Heart left ventricle (tissue), 16 donors: Measurements from ENCODE around the gene XRCC3. TPM values are rescaled to one million over a fixed set of nuclear protein-coding genes. Genes with fewer than 3 reads are reported as not detected.

Experiments
- ATAC-seq, 4 donors: fragments of 200-7000 bp; cut with Tn5 transposase; one replicate each; pipeline ENCODE4 v1.9.1; 2020 to 2022; ENCODE audit warnings: moderate library complexity in 4 of 4, mild to moderate bottlenecking in 3 of 4, moderate number of reproducible peaks in 1 of 4
- DNase-seq, 5 donors: peaks; one replicate each; pipeline ENCODE4 v3.0.0-alpha.2; 2020
- H3K27ac ChIP-seq, 12 donors: fragments of 200-600 bp; sonication (generic) in 4 of 12; one replicate each; pipeline versions ENCODE4 v1.5.0 to v1.8.0; 2016 to 2022; ENCODE audit warnings: mild to moderate bottlenecking in 2 of 12
- H3K27me3 ChIP-seq, 9 donors: fragments of 200-600 bp; sonication (generic) in 2 of 9; one replicate each; pipeline versions ENCODE4 v1.5.1 to v1.8.0; 2016 to 2022; ENCODE audit warnings: mild to moderate bottlenecking in 3 of 9
- H3K36me3 ChIP-seq, 9 donors: fragments of 200-600 bp; sonication (generic) in 2 of 9; one replicate each; pipeline versions ENCODE4 v1.5.0 to v1.8.0; 2018 to 2022; ENCODE audit warnings: mild to moderate bottlenecking in 2 of 9
- H3K4me1 ChIP-seq, 12 donors: fragments of 200-600 bp; sonication (generic) in 4 of 12; one replicate each; pipeline versions ENCODE4 v1.5.0 to v1.8.0; 2016 to 2022; ENCODE audit warnings: mild to moderate bottlenecking in 3 of 12
- H3K4me3 ChIP-seq, 12 donors: fragments of 200-600 bp; sonication (generic) in 4 of 12; one replicate each; pipeline versions ENCODE4 v1.5.0 to v1.8.0; 2017 to 2022; ENCODE audit warnings: mild to moderate bottlenecking in 9 of 12, moderate library complexity in 4 of 12
- H3K9me3 ChIP-seq, 12 donors: fragments of 200-600 bp; sonication (generic) in 4 of 12; one replicate each; pipeline versions ENCODE4 v1.5.0 to v1.8.0; 2016 to 2022; ENCODE audit warnings: mild to moderate bottlenecking in 1 of 12
- POLR2A ChIP-seq, 2 donors: fragments of 450-650 bp; IDR thresholded peaks; one replicate each; pipeline ENCODE4 v1.6.1; 2017; ENCODE audit warnings: antibody characterized with exemption in 2 of 2, mild to moderate bottlenecking in 2 of 2, moderate library complexity in 2 of 2
- WGBS, 4 donors: extraction: QIAGEN DNeasy Blood & Tissue Kit in 2 of 4; methylation state at CpG; one replicate each; pipeline versions ENCODE4 v1.1.5 to v1.1.7; 2013 to 2018; 5-methylcytosine and 5-hydroxymethylcytosine counted together
- intact Hi-C, 10 donors: fragments of 100-400 bp; cut with DNase I; formaldehyde crosslinking; loops; one replicate each; pipeline versions ENCODE4 v1.11.1 to v1.14.2; 2022
- polyA plus RNA-seq, 2 donors: library from polyadenylated mRNA; stranded (reverse); fragments of 200-250 nt; gene quantifications; one replicate each; pipeline ENCODE4 v1.2.3, GENCODE V29; 2013
- total RNA-seq, 9 donors: library from RNA; depleted of rRNA in 2 of 9; stranded (reverse); fragments of >200 nt in 2 of 9; fragmentation: NEBNext Ultra II Directional in 3 of 9; extraction: Animal tissue kit (Norgen Biotek cat#: 25700) in 3 of 9; gene quantifications; one replicate each; pipeline versions ENCODE4 v1.1.0 to v1.2.4, GENCODE V29; 2016 to 2023
- TF ChIP-seq, protein P1 (sequence below), 12 donors: fragments of 200-600 bp; sonication (generic) in 4 of 12; IDR thresholded peaks; one replicate each; pipeline versions ENCODE4 v1.5.0 to v1.8.0; 2018 to 2022; ENCODE audit warnings: antibody characterized with exemption in 12 of 12, mild to moderate bottlenecking in 5 of 12
- donor health status: ischemic (EF 13 %, LVEDD 7.1; RV severe dilation, severe dysfunction).
- donor health status: healthy with polysubstance abuse.
- donor health status: DM: no; HTN: yes; CAD: no.
- donor health status: DM: no; HTN: no; CAD: no.
- donor health status: ischemic (EF 25% LVEDD 6.9; RV normal size, moderate dysfunction).
- donor health status: ischemic (EF 25% LVEDD 5.7; RV mildly dilated, moderate dysfunction).
- donor health status: healthy.
- donor health status: DM: yes; HTN: yes; CAD: no.
- donor health status: ischemic (EF 35%, LVEDD 5.7; RV mildly dilated, moderate dysfunction).
- donor health status: nonischemic (EF 11% LVEDD 7.7; RV severe dilation, severe dysfunction).
- donor health status: DM: yes; HTN: yes; CAD: no.
- donor health status: PGD.
- donor health status: ischemic (EF 29% LVEDD 5.4; RV normal size, mild dysfunction).
- donor health status: nonischemic (EF 23%, LVEDD 6.1; RV moderate dilation, normal function).

Gene XRCC3
- total and polyA plus RNA-seq, 11 donors = 1.9 to 8.7 (median 3.0) TPM

DNA sequence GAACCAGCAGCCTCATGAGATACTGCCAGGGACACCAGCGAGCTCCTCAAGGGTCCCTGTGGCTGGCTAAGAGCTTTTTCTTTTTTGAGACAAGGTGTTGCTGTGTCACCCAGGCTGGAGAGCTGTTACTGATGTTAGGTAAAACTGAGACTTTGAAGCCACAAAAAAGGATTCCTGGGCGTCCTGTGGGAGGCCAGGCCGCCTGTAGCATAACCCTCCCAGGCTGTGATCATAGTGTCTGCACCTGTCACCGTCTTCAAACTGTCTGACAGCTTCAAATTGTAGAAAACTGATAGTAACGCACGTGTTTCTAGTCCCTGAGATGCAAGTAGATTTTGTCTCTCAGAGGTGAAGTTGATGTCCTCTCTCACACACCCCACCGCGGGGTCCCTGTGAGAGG is 4.5 kb upstream of the XRCC3 start:
- TF ChIP-seq, protein P1, sequence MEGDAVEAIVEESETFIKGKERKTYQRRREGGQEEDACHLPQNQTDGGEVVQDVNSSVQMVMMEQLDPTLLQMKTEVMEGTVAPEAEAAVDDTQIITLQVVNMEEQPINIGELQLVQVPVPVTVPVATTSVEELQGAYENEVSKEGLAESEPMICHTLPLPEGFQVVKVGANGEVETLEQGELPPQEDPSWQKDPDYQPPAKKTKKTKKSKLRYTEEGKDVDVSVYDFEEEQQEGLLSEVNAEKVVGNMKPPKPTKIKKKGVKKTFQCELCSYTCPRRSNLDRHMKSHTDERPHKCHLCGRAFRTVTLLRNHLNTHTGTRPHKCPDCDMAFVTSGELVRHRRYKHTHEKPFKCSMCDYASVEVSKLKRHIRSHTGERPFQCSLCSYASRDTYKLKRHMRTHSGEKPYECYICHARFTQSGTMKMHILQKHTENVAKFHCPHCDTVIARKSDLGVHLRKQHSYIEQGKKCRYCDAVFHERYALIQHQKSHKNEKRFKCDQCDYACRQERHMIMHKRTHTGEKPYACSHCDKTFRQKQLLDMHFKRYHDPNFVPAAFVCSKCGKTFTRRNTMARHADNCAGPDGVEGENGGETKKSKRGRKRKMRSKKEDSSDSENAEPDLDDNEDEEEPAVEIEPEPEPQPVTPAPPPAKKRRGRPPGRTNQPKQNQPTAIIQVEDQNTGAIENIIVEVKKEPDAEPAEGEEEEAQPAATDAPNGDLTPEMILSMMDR (IDR thresholded peaks at IDR 0.05) = no peak
- no peak for TF ChIP-seq POLR2A (IDR thresholded peaks at IDR 0.05)
- H3K36me3 ChIP-seq = no peaks in the 10 kb centered on the region
- H3K4me3 ChIP-seq = no peak overlapping the region
- H3K9me3 ChIP-seq = no peaks in the 10 kb centered on the region
- intact Hi-C loops = loop anchor here in 3 of 10 donors (5.0 to 10.0 kb wide), 4 partner anchors 37 to 155 kb away; partner anchors contain the start of genes BAG5 (in 1 of the 3), COA8 (in 1 of the 3) and KLC1 (in 1 of the 3)
- no peak overlapping the region for H3K27ac ChIP-seq
- WGBS, 4 donors = 73 to 84% (median 82%) methylated on average over 8 of the region's 8 CpGs
- DNase-seq = no peak
- H3K27me3 ChIP-seq = no peaks in the 10 kb centered on the region
- ATAC-seq = no peak
- peaks cover 2 to 68% (median 43%) of the 10 kb centered on the region in 12 donors for H3K4me1 ChIP-seq

DNA sequence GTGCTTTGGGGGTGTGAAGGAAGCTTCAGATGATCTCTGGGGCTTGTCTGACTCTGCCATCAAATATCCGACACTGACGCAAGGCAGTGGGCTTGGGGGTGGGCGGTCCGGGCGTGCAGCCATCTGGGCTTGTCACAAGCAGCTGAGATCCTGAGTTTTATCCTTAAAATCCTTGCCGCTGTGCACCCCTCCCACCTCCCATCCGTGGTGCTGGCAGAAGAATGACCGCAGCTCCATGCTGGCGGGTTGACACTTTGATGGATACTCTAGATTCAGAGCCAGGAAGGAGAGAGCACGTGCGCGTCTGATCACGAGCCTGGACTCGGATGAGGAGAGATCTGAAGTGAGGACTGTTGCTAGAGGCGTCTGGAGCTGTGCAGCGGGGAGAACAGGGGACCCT is 3.3 kb upstream of the XRCC3 start:
- no peak for ATAC-seq
- intact Hi-C loops = loop anchor here in 3 of 10 donors (5.0 to 10.0 kb wide), 4 partner anchors 36 to 154 kb away; partner anchors contain the start of genes BAG5 (in 1 of the 3), COA8 (in 1 of the 3) and KLC1 (in 1 of the 3)
- peaks cover 4 to 67% (median 41%) of the 10 kb centered on the region in 12 donors for H3K4me1 ChIP-seq
- no peak for TF ChIP-seq POLR2A (IDR thresholded peaks at IDR 0.05)
- TF ChIP-seq, protein P1 (IDR thresholded peaks at IDR 0.05) = no peak
- H3K27me3 ChIP-seq = no peaks in the 10 kb centered on the region
- no peak overlapping the region for H3K27ac ChIP-seq
- no peaks in the 10 kb centered on the region for H3K9me3 ChIP-seq
- H3K4me3 ChIP-seq = no peak overlapping the region
- H3K36me3 ChIP-seq = no peaks in the 10 kb centered on the region
- no peak for DNase-seq
- WGBS, 4 donors = 55 to 77% (median 71%) methylated on average over 10 to 16 of the region's 16 CpGs

DNA sequence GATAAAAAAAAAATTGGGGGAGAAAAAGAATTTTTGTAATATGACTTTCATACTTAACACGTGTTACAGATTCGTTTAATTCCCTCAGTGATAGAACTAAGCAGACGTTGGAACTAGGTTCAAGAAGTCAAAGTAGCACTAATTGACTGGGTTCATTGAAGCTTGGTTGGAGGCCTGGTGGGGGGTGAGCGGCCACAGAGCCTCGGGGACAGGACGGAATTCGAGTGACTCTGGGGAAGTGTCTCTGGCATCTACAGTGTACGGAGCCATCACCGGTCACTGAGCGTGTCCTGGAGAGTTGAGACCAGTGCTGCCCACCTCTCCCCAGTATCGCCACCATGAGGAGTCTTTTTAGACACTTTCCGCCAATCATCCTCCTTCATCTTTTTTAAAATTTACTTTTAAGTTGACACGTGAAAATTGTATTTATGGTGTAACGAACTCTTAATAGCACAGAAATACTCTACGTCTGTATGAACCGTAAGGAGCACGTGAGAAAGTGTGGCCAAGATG is 1.7 kb upstream of the XRCC3 start:
- ATAC-seq = no peak
- no peaks in the 10 kb centered on the region for H3K9me3 ChIP-seq
- no peak overlapping the region for H3K27ac ChIP-seq

More for the DNA sequence above, 1.7 kb upstream of the XRCC3 start:
- Histone ChIP-seq H3K4me1 (peaks cover 11 to 69% (median 42%) of the 10 kb centered on the region in 12 donors), H3K36me3 (no peaks in the 10 kb centered on the region), H3K4me3 (peak overlapping the region in 11 of 12 donors; percentile 64 to 97 (median 83)), H3K27me3 (no peaks in the 10 kb centered on the region)
- 79 to 82% (median 81%) methylated on average over 17 of the region's 17 CpGs for WGBS, 4 donors
- TF ChIP-seq, protein P1 (IDR thresholded peaks at IDR 0.05) = no peak
- TF ChIP-seq POLR2A (IDR thresholded peaks at IDR 0.05) = no peak
- intact Hi-C loops = loop anchor here in 3 of 10 donors (5.0 to 10.0 kb wide), 4 partner anchors 35 to 152 kb away; partner anchors contain the start of genes BAG5 (in 1 of the 3), COA8 (in 1 of the 3) and KLC1 (in 1 of the 3)
- no peak for DNase-seq
